ENCODE results near the gene SLC30A2.

GRCh38 chr1:26034504-26035202 lies 11.3 kb downstream of the SLC30A2 start:
- TF ChIP-seq, protein P1, sequence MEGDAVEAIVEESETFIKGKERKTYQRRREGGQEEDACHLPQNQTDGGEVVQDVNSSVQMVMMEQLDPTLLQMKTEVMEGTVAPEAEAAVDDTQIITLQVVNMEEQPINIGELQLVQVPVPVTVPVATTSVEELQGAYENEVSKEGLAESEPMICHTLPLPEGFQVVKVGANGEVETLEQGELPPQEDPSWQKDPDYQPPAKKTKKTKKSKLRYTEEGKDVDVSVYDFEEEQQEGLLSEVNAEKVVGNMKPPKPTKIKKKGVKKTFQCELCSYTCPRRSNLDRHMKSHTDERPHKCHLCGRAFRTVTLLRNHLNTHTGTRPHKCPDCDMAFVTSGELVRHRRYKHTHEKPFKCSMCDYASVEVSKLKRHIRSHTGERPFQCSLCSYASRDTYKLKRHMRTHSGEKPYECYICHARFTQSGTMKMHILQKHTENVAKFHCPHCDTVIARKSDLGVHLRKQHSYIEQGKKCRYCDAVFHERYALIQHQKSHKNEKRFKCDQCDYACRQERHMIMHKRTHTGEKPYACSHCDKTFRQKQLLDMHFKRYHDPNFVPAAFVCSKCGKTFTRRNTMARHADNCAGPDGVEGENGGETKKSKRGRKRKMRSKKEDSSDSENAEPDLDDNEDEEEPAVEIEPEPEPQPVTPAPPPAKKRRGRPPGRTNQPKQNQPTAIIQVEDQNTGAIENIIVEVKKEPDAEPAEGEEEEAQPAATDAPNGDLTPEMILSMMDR (IDR thresholded peaks at IDR 0.05), result no peak
- TF ChIP-seq POLR2A (IDR thresholded peaks at IDR 0.05), result no peak
